Epidermal melanocyte (primary cell): ENCODE data around the gene MAD1L1.

Experiments used
- DNase-seq: peaks from one replicate; pipeline ENCODE4 v3.0.0; 2011; ENCODE audit warnings: low spot score; ENCODE audit not compliant: insufficient read length

Gene MAD1L1

GRCh38 chr7:2105917-2106316, 126.8 kb downstream of the MAD1L1 start:
- DNase-seq: no peak

- DNase-seq: peak; percentile 67
Observed at GRCh38 chr7:2105280-2105679, 127.5 kb downstream of the MAD1L1 start.

GRCh38 chr7:2104716-2105115, 128.0 kb downstream of the MAD1L1 start:
- no peak for DNase-seq

GRCh38 chr7:2104107-2104710, 128.5 kb downstream of the MAD1L1 start:
- peak; percentile 93 for DNase-seq

- DNase-seq: no peak
Observed at GRCh38 chr7:2103071-2103898, 129.5 kb downstream of the MAD1L1 start.

- DNase-seq: no peak
Observed at GRCh38 chr7:2102375-2102723, 130.4 kb downstream of the MAD1L1 start.

- no peak for DNase-seq
Observed at GRCh38 chr7:2101630-2102374, 130.9 kb downstream of the MAD1L1 start.

- no peak for DNase-seq
Observed at GRCh38 chr7:2100278-2101208, 132.2 kb downstream of the MAD1L1 start.

GRCh38 chr7:2099048-2099957, 133.4 kb downstream of the MAD1L1 start:
- no peak for DNase-seq

- no peak for DNase-seq
Observed at GRCh38 chr7:2098496-2098895, 134.2 kb downstream of the MAD1L1 start.

- DNase-seq: no peak
Observed at GRCh38 chr7:2098056-2098455, 134.7 kb downstream of the MAD1L1 start.

- no peak for DNase-seq
Observed at GRCh38 chr7:2097492-2097891, 135.3 kb downstream of the MAD1L1 start.

GRCh38 chr7:2096692-2097387, 135.9 kb downstream of the MAD1L1 start:
- no peak for DNase-seq

- DNase-seq: no peak
Observed at GRCh38 chr7:2095436-2095835, 137.3 kb downstream of the MAD1L1 start.

- DNase-seq: no peak
Observed at GRCh38 chr7:2094454-2095045, 138.2 kb downstream of the MAD1L1 start.

GRCh38 chr7:2093843-2094220, 138.9 kb downstream of the MAD1L1 start:
- no peak for DNase-seq

GRCh38 chr7:2093215-2093842, 139.4 kb downstream of the MAD1L1 start:
- DNase-seq: no peak

- no peak for DNase-seq
Observed at GRCh38 chr7:2092279-2092678, 140.5 kb downstream of the MAD1L1 start.
